ENCODE results near the gene HRG.

HRG gene

GRCh38 chr3:186670155-186670554 is 4.3 kb downstream of the HRG start:
- no peaks in the 10 kb centered on the region for H3K9me3 ChIP-seq

GRCh38 chr3:186671051-186671450 is 5.2 kb downstream of the HRG start:
- Histone ChIP-seq H3K4me1 (no peaks in the 10 kb centered on the region), H3K36me3 (no peaks in the 10 kb centered on the region), H3K27ac (no peak overlapping the region), H3K9me3 (no peaks in the 10 kb centered on the region), H3K4me3 (no peak overlapping the region), H3K27me3 (peaks cover 0 to 11% of the 10 kb centered on the region in 2 donors)
- TF ChIP-seq CTCF (IDR thresholded peaks at IDR 0.05): no peak
- intact Hi-C loops (cut with DNase I; ENCODE audit: low total_unique reads): no loop called here
- no peak for DNase-seq

More at GRCh38 chr3:186670155-186670554, 4.3 kb downstream of the HRG start:
- Histone ChIP-seq H3K36me3 (no peaks in the 10 kb centered on the region), H3K4me3 (no peak overlapping the region), H3K4me1 (no peaks in the 10 kb centered on the region), H3K27ac (no peak overlapping the region), H3K27me3 (peaks cover 0 to 12% of the 10 kb centered on the region in 2 donors)
- no peak for DNase-seq
- intact Hi-C loops (cut with DNase I; ENCODE audit: low total_unique reads): no loop called here
- TF ChIP-seq CTCF (IDR thresholded peaks at IDR 0.05): no peak

- intact Hi-C loops (cut with DNase I; ENCODE audit: low total_unique reads): no loop called here
- DNase-seq: no peak
- H3K27ac ChIP-seq: no peak overlapping the region
These were observed 12.8 kb downstream of the HRG start for GRCh38 chr3:186678604-186679003.

GRCh38 chr3:186679151-186679550 is 13.3 kb downstream of the HRG start:
- Histone ChIP-seq H3K4me1 (no peaks in the 10 kb centered on the region), H3K27ac (no peak overlapping the region), H3K27me3 (peaks cover 0 to 20% of the 10 kb centered on the region in 2 donors), H3K4me3 (no peak overlapping the region), H3K36me3 (no peaks in the 10 kb centered on the region), H3K9me3 (no peaks in the 10 kb centered on the region)
- intact Hi-C loops (cut with DNase I; ENCODE audit: low total_unique reads): no loop called here
- no peak for DNase-seq
- no peak for TF ChIP-seq CTCF (IDR thresholded peaks at IDR 0.05)

More at GRCh38 chr3:186678604-186679003, 12.8 kb downstream of the HRG start:
- H3K4me3 ChIP-seq: no peak overlapping the region
- H3K4me1 ChIP-seq: no peaks in the 10 kb centered on the region
- H3K9me3 ChIP-seq: no peaks in the 10 kb centered on the region
- H3K27me3 ChIP-seq: peaks cover 0 to 15% of the 10 kb centered on the region in 2 donors
- H3K36me3 ChIP-seq: no peaks in the 10 kb centered on the region
- TF ChIP-seq CTCF (IDR thresholded peaks at IDR 0.05): no peak

GRCh38 chr3:186680869-186681268 is 15.1 kb downstream of the HRG start:
- TF ChIP-seq CTCF (IDR thresholded peaks at IDR 0.05): no peak
- intact Hi-C loops (cut with DNase I; ENCODE audit: low total_unique reads): no loop called here
- no peak overlapping the region for H3K4me3 ChIP-seq
- no peak for DNase-seq
- H3K4me1 ChIP-seq: no peaks in the 10 kb centered on the region
- peaks cover 0 to 22% of the 10 kb centered on the region in 2 donors for H3K27me3 ChIP-seq
- no peak overlapping the region for H3K27ac ChIP-seq
- H3K9me3 ChIP-seq: no peaks in the 10 kb centered on the region
- no peaks in the 10 kb centered on the region for H3K36me3 ChIP-seq

GRCh38 chr3:186682812-186683211 is 17.0 kb downstream of the HRG start:
- H3K27me3 ChIP-seq: peaks cover 0 to 28% of the 10 kb centered on the region in 2 donors

More at GRCh38 chr3:186682812-186683211, 17.0 kb downstream of the HRG start:
- no peaks in the 10 kb centered on the region for H3K4me1 ChIP-seq
- H3K36me3 ChIP-seq: no peaks in the 10 kb centered on the region
- DNase-seq: no peak
- TF ChIP-seq CTCF (IDR thresholded peaks at IDR 0.05): no peak
- no peak overlapping the region for H3K27ac ChIP-seq
- no peaks in the 10 kb centered on the region for H3K9me3 ChIP-seq
- H3K4me3 ChIP-seq: no peak overlapping the region
- intact Hi-C loops (cut with DNase I; ENCODE audit: low total_unique reads): no loop called here

Data from tibial artery (tissue), 4 donors.